T1000 (cell line): ENCODE measurements around the gene RASGEF1B.

Experiments used
- DNase-seq: peaks from one replicate; lab custom pipeline; 2025; ENCODE audit warnings: mixed read lengths; lab: John Stamatoyannopoulos, UW

The RASGEF1B gene

DNA sequence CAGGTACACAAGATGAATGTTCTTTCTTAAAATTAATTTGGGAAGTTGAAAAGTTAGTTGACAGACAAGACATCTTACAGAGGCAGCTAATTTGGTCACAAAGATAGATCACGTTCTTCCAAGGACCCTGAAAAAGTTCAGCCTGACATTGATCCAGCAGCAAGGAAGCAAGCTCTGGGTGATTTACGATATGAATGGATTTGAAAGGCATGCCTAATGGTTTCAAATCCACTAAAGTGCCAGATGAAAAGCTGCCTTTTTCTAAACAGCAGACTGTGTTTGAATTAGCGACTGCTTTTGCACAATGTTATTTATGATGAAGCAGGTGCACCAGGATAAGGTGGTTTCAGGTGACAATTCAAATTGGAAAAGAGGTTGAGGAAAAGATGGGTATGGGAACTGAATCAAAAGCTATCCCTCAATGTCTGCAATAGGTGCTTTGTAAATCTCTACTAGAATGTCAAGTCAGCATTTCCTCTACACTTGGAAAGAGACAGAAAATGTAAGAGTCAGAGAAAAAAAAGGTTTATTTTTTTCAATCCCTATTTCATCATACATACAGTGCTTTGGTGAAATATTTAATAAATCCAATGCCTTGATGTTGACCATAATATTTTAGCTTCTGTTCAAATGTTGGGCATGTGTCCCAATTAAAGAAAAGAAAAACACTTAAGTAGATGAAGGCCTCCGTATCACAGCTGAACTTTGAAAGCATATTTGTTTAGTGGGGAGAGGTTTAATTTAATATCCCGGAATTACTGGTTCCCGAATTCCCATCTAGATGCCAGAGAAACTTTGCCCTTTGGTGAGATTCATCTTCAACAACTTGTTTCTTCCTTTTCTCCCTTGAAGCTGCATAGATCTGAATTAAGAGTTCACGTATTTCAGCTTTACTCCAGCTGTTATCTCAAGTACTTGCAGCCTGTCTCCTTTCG, 6.0 kb downstream of the RASGEF1B start:
- DNase-seq: no peak

DNA sequence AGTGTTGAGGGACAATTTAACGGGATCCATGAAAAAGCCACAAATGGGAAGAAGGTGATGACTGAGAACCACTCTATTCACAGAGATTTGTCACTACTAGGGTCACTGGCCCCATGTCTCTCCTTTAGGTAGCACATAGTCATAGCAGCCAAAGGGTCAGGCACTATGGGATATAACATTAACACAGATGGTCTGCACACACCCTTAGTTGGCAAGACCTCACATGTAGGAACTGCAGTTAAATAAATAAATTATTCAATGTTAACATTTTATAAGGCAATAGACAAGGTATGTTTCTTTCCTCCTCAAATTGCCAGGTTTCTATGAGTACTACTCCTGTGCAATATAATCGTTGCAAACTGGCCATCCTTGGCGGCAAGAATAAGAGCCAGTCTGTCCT, 10.9 kb downstream of the RASGEF1B start:
- no peak for DNase-seq

- no peak for DNase-seq
Measured at GRCh38 chr4:81460191-81460701, 11.5 kb downstream of the RASGEF1B start.

GRCh38 chr4:81459228-81459627, 12.5 kb downstream of the RASGEF1B start:
- no peak for DNase-seq

GRCh38 chr4:81457921-81458520, 13.7 kb downstream of the RASGEF1B start:
- DNase-seq: no peak

DNA sequence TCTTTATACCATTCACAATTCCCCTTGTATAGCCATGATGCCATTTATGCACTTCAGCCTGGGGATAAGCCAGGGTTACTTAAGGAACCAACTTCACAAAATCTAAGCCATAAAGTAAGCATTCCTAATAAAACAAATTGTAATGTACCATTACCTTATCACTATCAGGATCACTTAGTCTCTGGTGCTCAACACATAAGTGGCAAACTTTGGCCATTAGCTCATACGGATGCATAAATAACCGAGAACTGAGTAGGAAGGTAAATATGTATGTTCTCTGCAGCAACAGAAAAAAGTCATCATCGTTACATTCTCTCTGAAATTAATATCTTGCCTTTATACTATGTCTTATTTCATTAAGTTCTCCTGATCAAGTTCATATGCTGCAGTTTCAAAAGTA, 14.4 kb downstream of the RASGEF1B start:
- no peak for DNase-seq

GRCh38 chr4:81455897-81456296, 15.8 kb downstream of the RASGEF1B start:
- DNase-seq: no peak

- DNase-seq: no peak
Measured at GRCh38 chr4:81454948-81455347, 16.8 kb downstream of the RASGEF1B start.

DNA sequence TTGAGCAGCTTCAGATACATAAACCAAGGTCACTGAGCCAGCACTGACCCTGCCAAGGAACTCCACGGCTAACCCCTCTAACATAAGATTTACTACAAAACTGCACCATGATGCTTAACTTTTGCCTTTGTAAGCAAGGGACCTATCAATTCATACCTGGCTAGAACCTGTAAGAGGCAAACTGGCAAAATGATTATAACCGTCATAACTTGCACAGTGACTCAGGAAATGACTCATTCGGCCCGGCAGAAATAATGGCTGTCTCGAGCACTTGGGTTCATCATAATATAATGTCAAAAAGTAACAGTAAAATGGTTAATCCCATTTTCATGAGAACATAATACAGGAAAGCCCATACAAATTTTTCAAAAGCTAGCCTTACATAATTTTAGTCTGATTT, 17.2 kb downstream of the RASGEF1B start:
- no peak for DNase-seq

DNA sequence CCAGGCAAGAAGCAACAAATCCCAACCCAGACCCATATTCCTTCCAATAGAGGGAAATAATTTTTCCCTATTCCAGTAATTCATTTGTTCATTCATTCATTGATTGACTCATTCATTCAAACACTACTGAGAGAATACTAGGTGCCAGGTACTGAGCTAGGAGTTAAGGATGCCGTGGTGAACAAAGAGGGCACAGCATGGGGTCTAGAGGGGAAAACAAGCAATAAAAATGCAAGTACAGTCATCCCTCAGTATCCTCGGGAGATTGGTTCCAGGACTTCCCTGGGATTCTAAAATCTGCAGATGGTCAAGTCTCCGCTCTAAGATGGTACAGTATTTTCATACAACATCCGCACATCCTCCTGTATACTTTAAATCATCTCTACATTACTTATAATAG, 18.7 kb downstream of the RASGEF1B start:
- DNase-seq: no peak

DNA sequence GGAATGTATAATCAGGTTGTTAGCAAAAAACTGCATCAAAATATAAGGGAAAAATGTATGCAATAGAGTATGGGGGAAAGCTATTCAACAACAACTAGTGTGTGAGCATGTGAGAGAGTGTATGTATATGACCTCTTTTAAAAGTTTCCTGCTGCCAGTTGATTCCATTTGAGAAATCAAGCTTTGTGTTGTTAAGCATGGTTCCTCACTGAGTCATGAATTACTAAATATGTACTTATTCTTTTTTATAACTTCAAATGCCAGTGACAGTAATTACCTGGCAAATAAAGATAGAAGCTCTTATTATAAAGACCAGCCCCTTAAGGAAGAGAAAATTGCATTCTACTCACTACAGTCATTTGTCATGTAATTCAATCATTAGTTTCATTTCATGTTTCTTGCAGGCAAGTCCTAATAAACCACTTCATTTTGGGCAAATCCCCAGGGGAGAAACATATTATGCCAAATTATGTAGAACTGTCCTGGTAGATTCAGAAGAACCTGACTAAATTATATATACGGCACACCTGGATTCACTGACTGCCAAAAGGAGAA, 19.2 kb downstream of the RASGEF1B start:
- DNase-seq: no peak

DNA sequence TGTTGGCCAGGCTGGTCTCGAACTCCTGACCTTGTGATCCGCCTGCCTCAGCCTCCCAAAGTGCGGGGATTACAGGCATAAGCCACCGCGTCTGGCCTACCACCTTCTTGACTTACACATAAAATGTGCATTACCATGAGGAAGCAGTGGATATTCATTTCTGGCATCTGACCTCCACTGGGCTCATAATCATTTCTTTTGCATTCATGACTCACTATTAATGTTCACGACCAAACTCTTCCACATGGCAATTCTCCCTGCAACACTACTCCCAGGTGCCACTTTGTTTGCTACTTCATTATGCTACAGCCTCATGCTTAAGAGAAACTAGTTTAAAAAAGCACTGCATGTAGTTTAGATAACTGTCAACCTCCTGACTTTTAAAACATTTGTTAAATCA, 22.7 kb downstream of the RASGEF1B start:
- no peak for DNase-seq

- no peak for DNase-seq
Measured at GRCh38 chr4:81447566-81448229, 24.0 kb downstream of the RASGEF1B start.

GRCh38 chr4:81446634-81447033, 25.1 kb downstream of the RASGEF1B start:
- DNase-seq: no peak

DNA sequence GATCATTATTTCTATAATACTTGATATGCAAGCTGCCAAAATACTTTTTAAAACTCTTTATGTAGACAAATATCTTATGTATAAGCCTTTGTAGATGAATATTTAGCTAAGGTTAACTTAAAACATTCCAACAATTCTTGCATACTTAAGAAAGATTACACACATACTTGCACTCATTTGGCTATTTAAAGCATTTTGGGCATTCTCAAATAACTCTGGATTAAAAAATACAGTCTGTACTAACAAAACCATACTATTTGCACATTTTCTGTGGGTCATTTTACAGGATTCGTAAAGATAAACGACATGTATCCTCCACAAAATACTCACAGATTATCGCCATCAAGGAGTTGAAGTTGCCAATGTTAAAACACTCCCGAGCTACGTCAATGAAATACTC, 26.5 kb downstream of the RASGEF1B start:
- no peak for DNase-seq

DNA sequence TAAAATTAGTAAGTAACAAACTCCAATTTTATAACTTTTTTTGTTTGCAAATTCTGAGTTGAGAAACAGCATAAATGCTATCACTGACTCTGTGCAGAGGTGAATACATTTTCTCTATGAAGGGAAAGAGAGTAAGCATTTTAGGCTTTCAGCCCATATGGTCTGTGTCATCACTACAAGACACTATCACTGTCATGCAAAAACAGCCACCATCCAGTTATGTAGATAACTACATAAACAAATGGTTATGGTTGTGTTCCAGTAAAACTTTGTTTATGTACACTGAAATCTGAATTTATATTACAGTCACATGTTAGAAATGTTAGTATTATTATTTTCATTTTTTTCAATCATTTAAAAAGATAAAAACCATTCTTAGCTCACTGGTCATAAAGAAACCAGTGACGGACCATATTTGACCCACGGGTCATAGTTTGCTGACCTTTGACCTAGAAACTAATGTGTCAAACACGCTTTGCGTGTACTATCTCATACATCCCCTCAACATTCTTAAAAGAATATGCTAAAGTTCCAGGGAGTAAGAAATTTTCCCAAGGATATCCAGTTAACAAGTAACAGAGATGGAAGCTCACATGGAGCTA, 29.1 kb downstream of the RASGEF1B start:
- no peak for DNase-seq

- DNase-seq: no peak
Measured at GRCh38 chr4:81440949-81441348, 30.8 kb downstream of the RASGEF1B start.

DNA sequence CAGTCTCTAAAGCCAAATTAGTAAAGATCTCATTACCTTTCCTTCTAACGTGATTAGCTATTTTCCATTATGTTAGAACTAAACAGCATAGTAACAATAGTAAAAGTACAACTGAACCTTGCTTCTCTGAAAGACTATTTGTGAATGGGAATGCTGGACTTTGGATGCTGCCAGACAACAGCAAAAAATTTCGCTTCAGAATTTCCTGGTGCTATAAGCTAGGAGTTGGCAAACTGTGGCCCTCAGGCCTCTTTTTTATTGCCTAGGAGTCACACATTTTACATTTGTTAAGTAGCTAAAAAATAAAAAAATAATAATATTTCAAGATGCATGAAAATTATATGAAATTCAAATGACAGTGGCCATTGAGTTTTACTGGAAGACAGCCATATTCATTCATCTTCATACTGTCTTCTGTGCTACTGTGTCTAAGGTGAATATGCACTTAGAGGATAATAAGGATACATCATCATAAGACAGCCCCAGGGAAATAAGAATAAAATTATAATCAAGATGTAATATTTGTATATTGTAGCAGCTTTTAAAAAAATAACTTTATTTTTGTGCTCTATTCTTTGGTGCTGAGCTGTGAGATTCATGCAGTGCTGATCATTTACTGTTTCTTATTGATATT, 34.6 kb downstream of the RASGEF1B start:
- DNase-seq: no peak

- DNase-seq: no peak
Measured at GRCh38 chr4:81436096-81436495, 35.6 kb downstream of the RASGEF1B start.

DNA sequence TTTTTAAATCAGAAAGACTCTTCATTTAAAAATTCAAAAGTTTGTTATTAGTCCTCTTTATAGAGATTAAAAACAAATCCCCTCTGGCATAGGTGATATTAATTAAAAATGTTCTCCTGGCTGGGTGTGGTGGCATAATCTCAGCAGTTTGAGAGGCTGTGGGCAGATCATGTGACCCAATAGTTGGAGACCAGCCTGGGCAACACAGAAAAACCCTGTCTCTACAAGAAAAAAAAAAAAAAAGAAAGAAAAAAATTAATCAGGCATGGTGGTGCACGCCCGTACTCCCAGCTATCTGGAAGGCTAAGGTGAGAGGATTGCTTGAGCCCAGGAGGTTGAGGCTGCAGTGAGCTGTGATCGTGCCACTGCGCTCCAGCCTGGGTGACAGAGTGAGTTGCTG, 38.9 kb downstream of the RASGEF1B start:
- no peak for DNase-seq

DNA sequence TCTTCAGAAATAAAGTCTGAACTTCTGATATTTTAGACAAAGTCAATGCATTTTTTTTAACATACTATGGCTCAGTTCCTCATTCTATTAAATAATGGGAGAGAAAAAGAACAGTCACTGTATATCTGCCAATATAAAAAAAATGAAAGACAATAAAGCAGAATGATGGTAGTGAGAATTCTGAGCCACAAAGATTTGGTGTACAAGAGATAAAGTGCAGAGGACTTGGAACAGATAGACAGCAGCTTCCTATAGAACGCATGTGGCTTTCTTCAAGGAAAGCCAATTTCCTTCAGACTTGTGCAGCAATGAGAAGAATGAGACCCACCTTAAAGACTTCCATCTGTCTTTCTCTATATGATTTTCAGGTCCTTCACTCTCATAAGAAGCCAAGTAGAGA, 39.7 kb downstream of the RASGEF1B start:
- no peak for DNase-seq

DNA sequence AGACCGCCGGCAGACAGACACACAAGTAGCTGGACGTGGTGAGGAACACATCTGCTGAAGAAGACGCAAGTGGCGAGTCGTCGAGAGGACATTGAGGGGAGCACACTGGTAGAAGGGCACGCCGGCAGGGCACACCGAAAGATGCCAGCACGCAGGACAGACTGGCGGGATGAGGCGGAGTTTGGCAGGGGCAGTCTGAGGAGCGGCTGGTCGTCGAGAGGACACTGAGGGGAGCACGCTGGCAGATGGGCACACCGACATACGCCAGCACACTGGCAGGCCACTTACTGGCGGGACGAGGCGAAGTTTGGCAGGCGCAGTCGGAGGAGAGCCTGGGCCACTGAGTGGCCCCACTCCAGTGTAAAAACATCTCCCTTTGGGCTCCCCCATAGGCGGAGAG, 42.1 kb downstream of the RASGEF1B start:
- no peak for DNase-seq
